Kidney (tissue), 14 donors: ENCODE measurements around the gene TMPRSS11F. TPM values are rescaled to one million over a fixed set of nuclear protein-coding genes. Genes with fewer than 3 reads are reported as not detected.

Source experiments
- DNase-seq, 5 donors: peaks; one replicate each; pipeline ENCODE4 v3.0.0-alpha.2; 2013 to 2020
- FAIRE-seq: peaks from 2 replicates; lab custom pipeline; 2012; peaks lifted over from hg19 to GRCh38; lab: Jason Lieb, UNC
- H3K27ac ChIP-seq, 2 donors: one replicate each; pipeline ENCODE4 v1.7.0; 2013; ENCODE audit warnings: low read depth in 2 of 2, low read length in 2 of 2, inconsistent platforms in 1 of 2
- H3K27me3 ChIP-seq: one replicate; pipeline ENCODE4 v1.7.1; 2013; ENCODE audit warnings: low read length, inconsistent platforms; ENCODE audit not compliant: control insufficient read depth, insufficient read depth
- H3K36me3 ChIP-seq, 3 donors: one replicate each; pipeline versions ENCODE4 v1.7.0 to v1.7.1; 2013; ENCODE audit warnings: low read length in 3 of 3, control low read depth in 1 of 3, inconsistent platforms in 1 of 3; ENCODE audit not compliant: insufficient read depth in 3 of 3, control insufficient read depth in 2 of 3
- H3K4me1 ChIP-seq, 3 donors: one replicate each; pipeline versions ENCODE4 v1.7.0 to v1.7.1; 2013; ENCODE audit warnings: low read length in 3 of 3, inconsistent platforms in 1 of 3, low read depth in 1 of 3; ENCODE audit not compliant: control insufficient read depth in 2 of 3, insufficient read depth in 2 of 3
- H3K4me3 ChIP-seq, 3 donors: one replicate each; pipeline versions ENCODE4 v1.7.0 to v1.8.1; 2013; ENCODE audit warnings: low read length in 3 of 3, control low read depth in 1 of 3, inconsistent platforms in 1 of 3
- H3K9ac ChIP-seq, 3 donors: one replicate each; pipeline versions ENCODE4 v1.7.0 to v1.7.1; 2013; ENCODE audit warnings: low read length in 3 of 3, control low read depth in 1 of 3, inconsistent platforms in 1 of 3
- H3K9me3 ChIP-seq, 3 donors: one replicate each; pipeline versions ENCODE4 v1.7.0 to v1.7.1; 2013; ENCODE audit warnings: low read length in 3 of 3, control low read depth in 1 of 3, inconsistent platforms in 1 of 3; ENCODE audit not compliant: control insufficient read depth in 2 of 3, insufficient read depth in 1 of 3
- CTCF ChIP-seq: IDR thresholded peaks from 3 replicates; pipeline ENCODE4 v1.5.1; 2012; ENCODE audit warnings: mild to moderate bottlenecking, moderate library complexity, borderline replicate concordance; ENCODE audit not compliant: insufficient read depth; ENCODE audit errors: extremely low read depth
- intact Hi-C: fragments of 100-400 bp; cut with DNase I; formaldehyde crosslinking; loops from one replicate; pipeline ENCODE4 v1.11.1; 2022
- polyA plus RNA-seq: library from polyadenylated mRNA; stranded (reverse); fragments of 350-450 nt; fragmentation: Illumina TruSeq; extraction: RNeasy Lipid Tissue Mini Kit (QIAGEN cat#74804); gene quantifications from one replicate; pipeline ENCODE4 v1.2.3, GENCODE V29; 2014; ENCODE audit warnings: low read depth, low replicate concordance; ENCODE audit not compliant: insufficient read depth
- total RNA-seq: library from RNA; stranded (reverse); fragmentation: NEBNext Ultra II Directional; extraction: Animal tissue kit (Norgen Biotek cat#: 25700); gene quantifications from one replicate; pipeline ENCODE4 v1.2.1, GENCODE V29; 2021
- donor health status: control.
- donor health status: control.
- donor health status: control.
- donor health status: control.
- donor health status: control.
- donor health status: DM: yes; HTN: yes; CAD: no.
- donor health status: Normal renal cell carcinoma (clear cell type).

Gene TMPRSS11F
- total and polyA plus RNA-seq, 2 donors from 2014 or later, result not detected

GRCh38 chr4:68145261-68145660 lies 15.6 kb upstream of the TMPRSS11F start:
- no peaks in the 10 kb centered on the region for H3K4me1 ChIP-seq
- no peaks in the 10 kb centered on the region for H3K36me3 ChIP-seq
- H3K9me3 ChIP-seq, result no peaks in the 10 kb centered on the region
- DNase-seq (no peak), FAIRE-seq (no peak)
- intact Hi-C loops, result no loop called here
- H3K4me3 ChIP-seq, result no peak overlapping the region
- H3K27ac ChIP-seq, result no peak overlapping the region
- no peaks in the 10 kb centered on the region for H3K27me3 ChIP-seq
- no peak overlapping the region for H3K9ac ChIP-seq
- no peak for TF ChIP-seq CTCF

- H3K27me3 ChIP-seq, result no peaks in the 10 kb centered on the region
- DNase-seq (no peak), FAIRE-seq (no peak)
- no peak overlapping the region for H3K27ac ChIP-seq
- H3K9me3 ChIP-seq, result no peaks in the 10 kb centered on the region
- TF ChIP-seq CTCF, result no peak
- no peaks in the 10 kb centered on the region for H3K4me1 ChIP-seq
- H3K4me3 ChIP-seq, result no peak overlapping the region
- H3K9ac ChIP-seq, result no peak overlapping the region
- no peaks in the 10 kb centered on the region for H3K36me3 ChIP-seq
- intact Hi-C loops, result no loop called here
Observed at GRCh38 chr4:68141852-68142251, 12.2 kb upstream of the TMPRSS11F start.

DNA sequence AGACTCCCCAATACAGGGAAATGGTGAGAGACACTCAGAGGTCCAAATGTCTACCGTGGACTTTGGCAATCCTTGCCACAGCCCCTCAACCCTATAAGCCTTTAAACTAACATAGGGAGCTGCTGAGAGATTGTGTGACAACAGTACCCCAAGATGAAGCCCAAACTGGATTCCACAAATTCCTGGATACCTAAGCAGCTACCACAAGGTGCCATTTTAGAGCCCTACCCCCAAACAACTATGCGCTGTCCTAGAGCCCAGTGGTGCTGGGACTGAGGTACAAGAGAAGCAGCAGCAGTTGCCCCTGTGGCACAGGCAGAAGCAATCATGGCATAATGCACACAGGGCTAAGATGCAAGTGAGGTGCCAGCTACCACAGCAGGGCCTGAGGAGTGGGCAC lies 2.7 kb upstream of the TMPRSS11F start:
- Histone ChIP-seq H3K36me3 (no peaks in the 10 kb centered on the region), H3K4me3 (no peak overlapping the region), H3K27ac (no peak overlapping the region), H3K9me3 (no peaks in the 10 kb centered on the region), H3K4me1 (no peaks in the 10 kb centered on the region), H3K27me3 (no peaks in the 10 kb centered on the region), H3K9ac (no peak overlapping the region)
- intact Hi-C loops, result no loop called here
- DNase-seq (peak in 1 of 5 donors; percentile 5), FAIRE-seq (no peak)
- no peak for TF ChIP-seq CTCF

DNA sequence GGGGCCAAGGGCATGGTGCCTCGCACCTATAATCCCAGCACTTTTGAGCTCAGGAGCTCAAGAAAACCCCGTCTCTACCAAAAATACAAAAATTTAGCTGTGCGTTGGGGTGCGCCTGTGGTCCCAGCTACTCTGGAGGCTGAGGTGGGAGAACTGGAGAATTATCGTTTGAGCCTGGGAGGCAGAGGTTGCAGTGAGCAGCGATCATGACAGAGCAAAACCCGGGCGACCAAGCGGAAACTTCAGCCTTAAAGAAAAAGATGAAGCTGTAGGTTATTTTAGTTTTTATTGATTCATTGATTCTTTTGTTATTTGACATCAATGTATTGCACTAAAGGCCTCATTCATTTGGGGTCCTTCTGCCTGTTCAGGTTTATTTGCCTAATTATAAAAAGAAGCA lies 5.4 kb downstream of the TMPRSS11F start:
- Histone ChIP-seq H3K27ac (no peak overlapping the region), H3K9ac (no peak overlapping the region), H3K9me3 (peaks cover 0 to 4% (median 0%) of the 10 kb centered on the region in 3 donors), H3K27me3 (no peaks in the 10 kb centered on the region), H3K36me3 (no peaks in the 10 kb centered on the region), H3K4me1 (no peaks in the 10 kb centered on the region), H3K4me3 (no peak overlapping the region)
- intact Hi-C loops, result no loop called here
- FAIRE-seq (no peak), DNase-seq (no peak)
- no peak for TF ChIP-seq CTCF
